ENCODE data around the gene CAPZB.
"Not testable (repeated sequence)": the region's sequence is repeated elsewhere in the genome, so short reads cannot be mapped to it uniquely, and the experiment has no call there.

Gene CAPZB

DNA sequence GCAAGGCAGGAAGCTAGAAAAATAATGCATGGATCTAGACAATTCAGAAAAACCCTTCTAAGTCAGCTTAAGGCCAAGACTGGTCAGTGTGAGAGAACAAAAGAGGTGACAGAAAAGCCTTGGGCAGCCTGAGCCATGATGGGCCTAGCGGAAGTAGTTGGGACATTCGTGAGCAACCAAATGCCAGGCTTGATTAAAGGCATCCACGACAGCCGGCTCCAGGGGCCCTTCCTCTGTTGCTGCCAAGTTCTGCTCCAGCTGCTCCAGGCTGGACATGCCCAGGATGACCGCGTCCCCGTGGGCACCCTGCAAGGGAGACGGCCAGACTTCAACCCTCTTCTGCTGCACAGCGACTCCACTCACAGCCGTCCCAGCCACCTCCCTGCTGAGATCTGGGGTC lies 181.3 kb downstream of the CAPZB start:
- not testable (repeated sequence) for DNase-seq

GRCh38 chr1:19300211-19300610 lies 185.1 kb downstream of the CAPZB start:
- no peak for DNase-seq

- no peak for DNase-seq
These were observed 190.7 kb downstream of the CAPZB start for GRCh38 chr1:19294638-19295037.

DNA sequence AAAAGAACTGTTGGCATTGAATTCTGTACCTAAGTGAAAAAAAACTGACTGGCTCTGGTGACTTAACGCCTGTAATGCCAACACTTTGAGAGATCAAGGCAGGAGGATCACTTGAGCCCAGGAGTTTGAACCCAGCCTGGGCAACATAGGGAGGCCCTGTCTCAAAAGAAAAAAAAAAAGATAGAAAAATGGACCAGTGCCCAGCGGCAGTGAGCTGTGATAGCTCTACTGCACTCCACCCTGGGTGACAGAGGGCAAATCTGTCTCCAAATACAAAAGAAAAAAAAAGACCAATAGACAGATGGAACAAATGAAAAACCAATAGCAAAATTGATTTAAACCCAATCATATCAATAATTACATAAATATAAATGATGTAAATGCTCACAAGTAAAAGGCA lies 196.1 kb downstream of the CAPZB start:
- no peak for DNase-seq

Data from NCI-H524 treated with DMSO at 0.1 percent for 48 hours (cell line).